ENCODE data around the gene PCSK4. TPM values are rescaled to one million over a fixed set of nuclear protein-coding genes. Genes with fewer than 3 reads are reported as not detected.
"Not testable (repeated sequence)": the region's sequence is repeated elsewhere in the genome, so short reads cannot be mapped to it uniquely, and the experiment has no call there.

Gene PCSK4
- total RNA-seq, 1 experiment from 2014 or later = 7.2 TPM

DNA sequence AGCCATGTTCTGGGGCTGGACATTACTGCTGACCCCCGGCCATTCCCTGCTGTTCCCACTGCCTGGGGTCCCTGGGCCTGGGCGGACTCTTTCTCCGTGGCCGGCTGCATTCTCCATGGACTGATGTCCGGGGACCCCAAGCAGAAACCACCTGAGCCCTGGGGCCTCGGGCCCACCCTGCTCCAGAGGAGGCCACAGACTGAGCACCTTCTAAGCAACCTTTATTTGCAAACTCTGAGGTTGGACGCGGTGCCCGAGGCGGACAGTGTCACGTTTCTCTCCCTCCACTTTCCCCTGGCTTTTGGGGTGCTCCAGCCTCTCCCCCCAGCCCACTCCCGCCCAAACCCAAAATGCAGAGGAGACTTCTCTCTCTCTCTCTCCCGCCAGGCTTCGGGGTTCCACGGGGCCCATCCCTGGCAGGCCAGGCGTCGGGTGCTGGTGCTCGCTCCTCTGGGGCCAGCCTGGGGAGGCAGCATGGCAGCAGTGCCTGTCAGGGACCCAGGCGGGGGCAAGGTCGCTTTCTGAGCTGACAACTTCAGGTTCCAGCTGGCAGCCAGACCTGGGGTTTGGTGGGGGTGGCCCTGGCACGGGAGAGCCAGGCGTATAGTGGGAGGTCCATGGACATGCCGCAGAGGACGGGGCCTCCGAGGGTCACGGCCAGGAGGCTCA is 8.8 kb downstream of the PCSK4 start:
- Histone ChIP-seq H3K9me3 (ENCODE audit: low read depth, low read length, poor library complexity, severe bottlenecking) (no peaks in the 10 kb centered on the region), H3K4me1 (ENCODE audit: insufficient read depth, low read length, poor library complexity, severe bottlenecking) (peaks cover 4% of the 10 kb centered on the region), H3K27me3 (replicated peaks; ENCODE audit: insufficient read depth, low read depth, low read length, poor library complexity) (no peaks in the 10 kb centered on the region), H3K4me3 (ENCODE audit: low read depth, low read length, poor library complexity, severe bottlenecking) (no peak overlapping the region), H3K36me3 (ENCODE audit: insufficient read depth, low read length, poor library complexity, severe bottlenecking) (peaks cover 4% of the 10 kb centered on the region), H3K27ac (ENCODE audit: low read depth, low read length, poor library complexity, severe bottlenecking) (no peak overlapping the region)
- CTCF ChIA-PET = no interaction called here
- intact Hi-C loops (cut with micrococcal nuclease; ENCODE audit: unreplicated experiment) = no loop called here
- POLR2A ChIA-PET (ENCODE audit: low non-redundant PET) = no interaction called here
- no TSS peak for BruUV-seq (replicated peaks)
- DNase-seq (ENCODE audit: low spot score) = no peak
- TF ChIP-seq EZH2 (IDR thresholded peaks at IDR 0.05; ENCODE audit: borderline replicate concordance, low read depth, low read length, poor library complexity, severe bottlenecking) = no peak
- TF ChIP-seq, protein P1, sequence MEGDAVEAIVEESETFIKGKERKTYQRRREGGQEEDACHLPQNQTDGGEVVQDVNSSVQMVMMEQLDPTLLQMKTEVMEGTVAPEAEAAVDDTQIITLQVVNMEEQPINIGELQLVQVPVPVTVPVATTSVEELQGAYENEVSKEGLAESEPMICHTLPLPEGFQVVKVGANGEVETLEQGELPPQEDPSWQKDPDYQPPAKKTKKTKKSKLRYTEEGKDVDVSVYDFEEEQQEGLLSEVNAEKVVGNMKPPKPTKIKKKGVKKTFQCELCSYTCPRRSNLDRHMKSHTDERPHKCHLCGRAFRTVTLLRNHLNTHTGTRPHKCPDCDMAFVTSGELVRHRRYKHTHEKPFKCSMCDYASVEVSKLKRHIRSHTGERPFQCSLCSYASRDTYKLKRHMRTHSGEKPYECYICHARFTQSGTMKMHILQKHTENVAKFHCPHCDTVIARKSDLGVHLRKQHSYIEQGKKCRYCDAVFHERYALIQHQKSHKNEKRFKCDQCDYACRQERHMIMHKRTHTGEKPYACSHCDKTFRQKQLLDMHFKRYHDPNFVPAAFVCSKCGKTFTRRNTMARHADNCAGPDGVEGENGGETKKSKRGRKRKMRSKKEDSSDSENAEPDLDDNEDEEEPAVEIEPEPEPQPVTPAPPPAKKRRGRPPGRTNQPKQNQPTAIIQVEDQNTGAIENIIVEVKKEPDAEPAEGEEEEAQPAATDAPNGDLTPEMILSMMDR (conservative IDR thresholded peaks at IDR 0.05; ENCODE audit: low read depth, low read length) = no peak

DNA sequence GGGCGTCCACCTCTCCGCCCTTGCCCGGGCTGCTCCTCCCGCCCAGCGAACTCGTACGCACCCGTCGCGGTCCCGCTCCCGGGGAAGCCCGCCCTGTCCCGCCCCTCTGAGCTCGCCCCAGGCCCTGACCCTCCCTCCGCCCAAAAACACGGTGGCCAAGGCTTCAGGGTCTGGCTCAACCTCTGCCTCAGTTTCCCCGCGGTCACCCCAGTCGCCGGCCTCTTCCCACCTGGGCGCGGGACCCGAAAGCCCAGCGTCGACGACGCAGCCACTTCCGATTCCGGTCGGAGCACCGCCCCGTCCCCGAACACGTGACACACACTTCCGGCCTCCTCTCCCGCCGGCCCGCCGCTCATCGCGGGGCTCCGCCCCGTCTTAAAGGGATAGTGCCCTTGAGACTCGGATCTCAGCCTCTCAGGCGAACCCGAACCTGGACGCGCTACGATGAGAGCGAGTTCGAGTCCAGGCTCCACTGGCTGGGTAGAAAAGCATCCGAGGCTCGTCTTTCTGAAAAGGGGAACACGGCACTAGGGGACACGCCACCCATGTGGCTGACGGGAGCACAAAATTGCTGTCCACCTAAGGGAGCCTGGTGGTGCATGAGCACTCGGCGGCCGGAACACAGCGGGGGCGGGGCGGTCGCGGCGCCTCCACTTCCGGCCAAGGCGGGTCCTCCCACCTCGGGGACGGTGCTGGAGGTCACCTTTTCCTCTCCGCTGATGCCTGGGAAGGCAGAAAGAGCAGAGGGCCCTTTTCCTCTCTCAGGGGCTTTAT is 11.0 kb downstream of the PCSK4 start, which contains the start of gene C19orf25:
C19orf25 (minus strand) TSS at position 282 of the 774 bp plus-strand sequence. CDS start 312 bp downstream, outside the sequence.
- BruUV-seq (replicated peaks) = no TSS peak
- intact Hi-C loops (cut with micrococcal nuclease; ENCODE audit: unreplicated experiment) = no loop called here
- POLR2A ChIA-PET (ENCODE audit: low non-redundant PET) = no interaction called here

DNA sequence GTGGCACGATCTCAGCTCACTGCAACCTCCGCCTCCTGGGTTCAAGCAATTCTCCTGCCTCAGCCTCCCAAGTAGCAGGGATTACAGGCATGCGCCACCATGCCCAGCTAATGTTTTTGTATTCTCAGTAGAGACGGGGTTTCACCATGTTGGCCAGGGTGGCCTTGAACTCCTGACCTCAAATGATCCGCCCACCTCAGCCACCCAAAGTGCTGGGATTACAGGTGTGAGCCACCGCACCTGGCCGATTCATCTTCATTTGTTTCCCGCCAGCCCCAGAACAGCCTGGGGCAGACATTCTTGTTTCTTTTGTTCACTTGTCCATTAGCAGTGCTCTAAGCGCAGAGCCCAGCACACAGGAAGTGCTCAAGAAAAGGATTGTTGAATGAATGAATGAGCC is 13.1 kb downstream of the PCSK4 start:
- H3K4me3 ChIP-seq (ENCODE audit: low read depth, low read length, poor library complexity, severe bottlenecking); intact Hi-C loops (cut with micrococcal nuclease; ENCODE audit: unreplicated experiment); H3K4me1 ChIP-seq (ENCODE audit: insufficient read depth, low read length, poor library complexity, severe bottlenecking); H3K36me3 ChIP-seq (ENCODE audit: insufficient read depth, low read length, poor library complexity, severe bottlenecking); DNase-seq (ENCODE audit: low spot score); H3K27me3 ChIP-seq (replicated peaks; ENCODE audit: insufficient read depth, low read depth, low read length, poor library complexity); POLR2A ChIA-PET (ENCODE audit: low non-redundant PET); H3K9me3 ChIP-seq (ENCODE audit: low read depth, low read length, poor library complexity, severe bottlenecking); CTCF ChIA-PET; H3K27ac ChIP-seq (ENCODE audit: low read depth, low read length, poor library complexity, severe bottlenecking); BruUV-seq (replicated peaks): not testable (repeated sequence)

More for the DNA sequence above, 11.0 kb downstream of the PCSK4 start, which contains the start of gene C19orf25:
- no peak for TF ChIP-seq EZH2 (IDR thresholded peaks at IDR 0.05; ENCODE audit: borderline replicate concordance, low read depth, low read length, poor library complexity, severe bottlenecking)
- TF ChIP-seq, protein P1 (conservative IDR thresholded peaks at IDR 0.05; ENCODE audit: low read depth, low read length) = no peak
- Histone ChIP-seq H3K4me1 (ENCODE audit: insufficient read depth, low read length, poor library complexity, severe bottlenecking) (peaks cover 4% of the 10 kb centered on the region), H3K27ac (ENCODE audit: low read depth, low read length, poor library complexity, severe bottlenecking) (peak within 1 kb of the TSS; percentile 85), H3K4me3 (ENCODE audit: low read depth, low read length, poor library complexity, severe bottlenecking) (peak within 1 kb of the TSS; percentile 66), H3K9me3 (ENCODE audit: low read depth, low read length, poor library complexity, severe bottlenecking) (no peaks in the 10 kb centered on the region), H3K27me3 (replicated peaks; ENCODE audit: insufficient read depth, low read depth, low read length, poor library complexity) (no peaks in the 10 kb centered on the region), H3K36me3 (ENCODE audit: insufficient read depth, low read length, poor library complexity, severe bottlenecking) (peaks cover 4% of the 10 kb centered on the region)
- CTCF ChIA-PET = no interaction called here
- peak; percentile 97 for DNase-seq (ENCODE audit: low spot score)
